GM12878 (cell line): ENCODE results near the gene ATXN7L1. TPM values are rescaled to one million over a fixed set of nuclear protein-coding genes. Genes with fewer than 3 reads are reported as not detected.

Experiments used
- ATAC-seq: fragments of 200-7000 bp; cut with Tn5 transposase; 3 replicates; pipeline ENCODE4 v1.9.1; 2020; ENCODE audit warnings: mild to moderate bottlenecking, moderate library complexity
- BruUV-seq: library from RNA; stranded (reverse); fragments of 400-500 nt; replicated peaks from 2 replicates; lab custom pipeline; 2021; lab: Mats Ljungman, UMichigan
- CTCF ChIA-PET: fragments of 300-600 bp; sonication (Branson Sonifier 250); formaldehyde crosslinking; extraction: SDS; loops from one replicate; lab custom pipeline; 2021; ENCODE audit warnings: inconsistent platforms; lab: Yijun Ruan, JAX
- POLR2A ChIA-PET: fragments of 350-600 bp; formaldehyde crosslinking; extraction: SDS; loops from one replicate; lab custom pipeline; 2021; ENCODE audit warnings: inconsistent platforms; lab: Charles Lee
- RAD21 ChIA-PET: fragments of 300-600 bp; sonication (Branson Sonifier 250); formaldehyde crosslinking; loops from one replicate; lab custom pipeline; 2023; ENCODE audit warnings: antibody characterized with exemption; ENCODE audit not compliant: unreplicated experiment; lab: Charles Lee
- SMC1A ChIA-PET: fragments of 300-600 bp; sonication (Branson Sonifier 250); formaldehyde crosslinking; loops from one replicate; lab custom pipeline; 2023; ENCODE audit not compliant: unreplicated experiment, uncharacterized antibody; lab: Charles Lee
- DNase-seq: peaks from one replicate; pipeline ENCODE4 v3.0.0-alpha.2; 2011; ENCODE audit warnings: low read depth, low spot score
- FAIRE-seq: peaks from 3 replicates; lab custom pipeline; 2011; peaks lifted over from hg19 to GRCh38; lab: Jason Lieb, UNC
- H2AFZ ChIP-seq: 2 replicates; pipeline ENCODE4 v1.6.0; 2011; ENCODE audit warnings: low read depth, low read length, control low read depth; ENCODE audit not compliant: control insufficient read depth
- H3K27ac ChIP-seq: 2 replicates; pipeline ENCODE4 v1.5.1; 2011; ENCODE audit warnings: control low read depth; ENCODE audit not compliant: control insufficient read depth, insufficient read depth
- H3K27me3 ChIP-seq, 2 experiments: replicated peaks in 1 of 2; 2 replicates each; pipeline versions ENCODE4 v1.6.0 to v1.6.1; 2011; ENCODE audit warnings: low read length in 1 of 2; ENCODE audit not compliant: control insufficient read depth in 2 of 2, insufficient read depth in 2 of 2
- H3K36me3 ChIP-seq, 2 experiments: 2 replicates each; pipeline ENCODE4 v1.5.1; 2011; ENCODE audit warnings: low read length in 1 of 2; ENCODE audit not compliant: control insufficient read depth in 2 of 2, insufficient read depth in 2 of 2
- H3K4me1 ChIP-seq: 2 replicates; pipeline ENCODE4 v1.6.1; 2011; ENCODE audit warnings: mild to moderate bottlenecking, low read length, moderate library complexity, mixed read lengths; ENCODE audit not compliant: control insufficient read depth, insufficient read depth
- H3K4me2 ChIP-seq: 2 replicates; pipeline ENCODE4 v1.6.0; 2011; ENCODE audit warnings: control low read depth; ENCODE audit not compliant: control insufficient read depth, insufficient read depth
- H3K4me3 ChIP-seq: fragments of 200-600 bp; sonication (generic); 2 replicates; pipeline ENCODE4 v1.5.1; 2016
- H3K79me2 ChIP-seq: 2 replicates; pipeline ENCODE4 v1.6.0; 2011; ENCODE audit warnings: low read length; ENCODE audit not compliant: control insufficient read depth, insufficient read depth
- H3K9ac ChIP-seq: 2 replicates; pipeline ENCODE4 v1.8.0; 2011; ENCODE audit warnings: low read length, control low read depth, mixed read lengths; ENCODE audit not compliant: control insufficient read depth, insufficient read depth
- H3K9me3 ChIP-seq: replicated peaks from 3 replicates; pipeline ENCODE4 v1.5.1; 2011; ENCODE audit warnings: mild to moderate bottlenecking, low read length; ENCODE audit not compliant: control insufficient read depth, insufficient read depth
- H4K20me1 ChIP-seq: 2 replicates; pipeline ENCODE4 v1.6.0; 2011; ENCODE audit not compliant: control insufficient read depth, insufficient read depth
- EZH2 ChIP-seq: IDR thresholded peaks from 2 replicates; pipeline ENCODE4 v1.6.1; 2012; ENCODE audit warnings: low read depth, mild to moderate bottlenecking, control low read depth, inconsistent platforms, low read length, borderline replicate concordance; ENCODE audit not compliant: control insufficient read depth
- HDAC6 ChIP-seq: fragments of 200-600 bp; sonication (generic); IDR thresholded peaks from one replicate; pipeline ENCODE4 v1.8.0; 2017; ENCODE audit warnings: antibody characterized with exemption; ENCODE audit not compliant: unreplicated experiment
- POLR2A ChIP-seq: IDR thresholded peaks from 2 replicates; pipeline ENCODE4 v1.6.1; 2011; ENCODE audit warnings: low read depth, mild to moderate bottlenecking, low read length
- RUNX3 ChIP-seq: IDR thresholded peaks from 2 replicates; pipeline ENCODE4 v1.6.1; 2012; ENCODE audit warnings: low read length, inconsistent platforms
- SPI1 ChIP-seq: IDR thresholded peaks from 2 replicates; pipeline ENCODE4 v1.6.1; 2011; ENCODE audit warnings: low read depth, mild to moderate bottlenecking, low read length, moderate library complexity, borderline replicate concordance; ENCODE audit not compliant: insufficient read depth
- TCF7 ChIP-seq: IDR thresholded peaks from 2 replicates; pipeline ENCODE4 v1.6.1; 2014; ENCODE audit warnings: antibody characterized with exemption, borderline replicate concordance
- WGBS: methylation state at CpG from one replicate; pipeline ENCODE4 v1.1.6; 2016; ENCODE audit warnings: low lambda C conversion rate; ENCODE audit not compliant: insufficient replicate concordance, insufficient coverage; ENCODE audit errors: missing lambda C conversion rate; 5-methylcytosine and 5-hydroxymethylcytosine counted together
- in situ Hi-C: fragments of 300-500 bp; cut with MboI; formaldehyde crosslinking; loops from 9 replicates; pipeline ENCODE4 v1.14.3; 2018; ENCODE audit warnings: mixed read lengths
- intact Hi-C: fragments of 100-400 bp; cut with micrococcal nuclease; formaldehyde crosslinking; loops from one replicate; pipeline ENCODE4 v1.14.2; 2022; ENCODE audit not compliant: unreplicated experiment
- polyA plus RNA-seq, 11 experiments: library from polyadenylated mRNA; depleted of rRNA in 4 of 11; unstranded in 6 of 11; stranded (reverse) in 5 of 11; fragments of >200 nt; fragmentation: Nextera tagmentation in 4 of 11; fragmentation: Illumina TruSeq in 1 of 11; extraction: Ambion mirVana in 4 of 11; extraction: Trizol in 1 of 11; gene quantifications; 1 replicate in 1 of 11; 2 replicates in 10 of 11; pipeline versions ENCODE4 v1.2.1 to v1.2.3, GENCODE V29; 2011 to 2016; ENCODE audit warnings: inconsistent platforms in 2 of 11, missing spikeins in 2 of 11, low read depth in 1 of 11
- total RNA-seq, 4 experiments: library from RNA; depleted of rRNA in 3 of 4; stranded (reverse); fragments of >200 nt in 3 of 4; fragmentation: Illumina TruSeq in 1 of 4; extraction: Trizol in 1 of 4; gene quantifications; 2 replicates each; pipeline versions ENCODE4 v1.2.1 to v1.2.3, GENCODE V29; 2013 to 2021

Gene ATXN7L1
- total and polyA plus RNA-seq, 10 of the 15 experiments (the other 5 are each of a cell fraction or from before 2014, with no cell fraction given): 0.40 to 2.9 (median 1.2) TPM

DNA sequence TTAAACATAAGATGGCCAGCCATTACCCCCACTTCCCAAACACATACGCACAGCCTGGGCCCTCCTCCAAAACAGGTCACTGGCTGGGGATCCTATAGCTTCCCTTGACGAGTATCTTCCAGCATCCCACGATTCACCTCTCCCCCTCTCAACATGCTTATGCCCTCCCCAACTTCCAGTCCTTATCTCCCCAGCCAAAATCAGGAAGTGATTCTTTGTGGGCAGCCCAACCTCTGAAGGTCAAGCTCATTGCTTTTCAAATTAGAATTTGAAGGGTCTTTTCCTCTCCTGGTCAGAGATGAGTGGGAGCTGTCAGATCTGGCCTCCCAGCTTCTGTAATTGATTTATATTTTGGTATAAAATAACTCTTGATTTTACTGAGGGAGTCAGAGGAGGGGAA lies 133.6 kb downstream of the ATXN7L1 start:
- SMC1A ChIA-PET: interaction anchor here (1.1 to 1.2 kb wide), 2 partner anchors 18 to 749 kb away, joined by 3 to 5 read pairs; no protein-coding TSS in a partner anchor
- WGBS: 10% methylated on average over 3 of the region's 3 CpGs
- H3K36me3 ChIP-seq: no peaks in the 10 kb centered on the region
- TF ChIP-seq EZH2 (no peak), TCF7 (no peak), SPI1 (peak; percentile 77; the same call in 1 of the 2 replicates)
- no peaks in the 10 kb centered on the region for H4K20me1 ChIP-seq
- H3K79me2 ChIP-seq: no peaks in the 10 kb centered on the region
- H2AFZ ChIP-seq: no peak overlapping the region
- no peak overlapping the region for H3K4me2 ChIP-seq
- H3K9ac ChIP-seq: no peak overlapping the region
- RAD21 ChIA-PET: interaction anchor here (1.6 kb wide), 1 partner anchor 90 kb away, joined by 3 read pairs; no protein-coding TSS in a partner anchor
- H3K9me3 ChIP-seq: no peaks in the 10 kb centered on the region
- no peaks in the 10 kb centered on the region for H3K4me1 ChIP-seq
- FAIRE-seq (no peak), DNase-seq (no peak), ATAC-seq (peak; percentile 30; the same call in 2 of the 3 replicates)
- in situ Hi-C loops (no loop called here), intact Hi-C loops (no loop called here)
- H3K27ac ChIP-seq: no peak overlapping the region
- H3K4me3 ChIP-seq: no peak overlapping the region
- no TSS peak for BruUV-seq
- POLR2A ChIA-PET: no interaction called here
- peaks cover 1 to 3% of the 10 kb centered on the region in 2 experiments; a peak in 3 of 4 replicates for H3K27me3 ChIP-seq
- CTCF ChIA-PET: interaction anchor here (1.1 to 1.5 kb wide), 4 partner anchors 17 to 89 kb away, joined by 3 to 6 read pairs (median 4); no protein-coding TSS in a partner anchor

GRCh38 chr7:105741982-105742381 lies 134.4 kb downstream of the ATXN7L1 start:
- ChIA-PET POLR2A (no interaction called here), SMC1A (interaction anchor here (1.1 to 1.2 kb wide), 2 partner anchors 19 to 750 kb away, joined by 3 to 5 read pairs; no protein-coding TSS in a partner anchor), CTCF (interaction anchor here (1.1 to 1.3 kb wide), 2 partner anchors 85 to 88 kb away, joined by 3 to 6 read pairs; no protein-coding TSS in a partner anchor), RAD21 (interaction anchor here (1.6 kb wide), 1 partner anchor 90 kb away, joined by 3 read pairs; no protein-coding TSS in a partner anchor)
- Histone ChIP-seq H4K20me1 (no peaks in the 10 kb centered on the region), H3K27me3 (peaks cover 1 to 3% of the 10 kb centered on the region in 2 experiments; a peak in 3 of 4 replicates), H3K27ac (no peak overlapping the region), H3K9me3 (no peaks in the 10 kb centered on the region), H3K36me3 (no peaks in the 10 kb centered on the region), H3K4me2 (no peak overlapping the region), H2AFZ (no peak overlapping the region), H3K9ac (no peak overlapping the region), H3K4me3 (no peak overlapping the region), H3K79me2 (no peaks in the 10 kb centered on the region), H3K4me1 (no peaks in the 10 kb centered on the region)
- DNase-seq (no peak), FAIRE-seq (no peak), ATAC-seq (no peak)
- in situ Hi-C loops: no loop called here
- 45% methylated on average over 4 of the region's 4 CpGs for WGBS
- TF ChIP-seq SPI1 (no peak), HDAC6 (no peak), RUNX3 (no peak), POLR2A (no peak)
- no TSS peak for BruUV-seq
- intact Hi-C loops: no loop called here
